K562 (cell line): Measurements from ENCODE around the gene GABPB1. TPM values are rescaled to one million over a fixed set of nuclear protein-coding genes. Genes with fewer than 3 reads are reported as not detected.

Experiments
- ATAC-seq: fragments of 200-7000 bp; cut with Tn5 transposase; 3 replicates; pipeline ENCODE4 v1.9.1; 2020; ENCODE audit warnings: moderate library complexity
- BruUV-seq: library from RNA; stranded (reverse); fragments of 400-500 nt; replicated peaks from 2 replicates; lab custom pipeline; 2021; lab: Mats Ljungman, UMichigan
- CTCF ChIA-PET: fragments of 300-600 bp; formaldehyde crosslinking; extraction: SDS; loops from one replicate; lab custom pipeline; 2021; ENCODE audit warnings: low intra/inter-chr PET ratio; lab: Yijun Ruan, JAX
- POLR2A ChIA-PET: fragments of 300-600, 350-650 bp; sonication (Branson Sonifier 250); formaldehyde crosslinking; extraction: SDS; loops from one replicate; lab custom pipeline; 2021; ENCODE audit warnings: antibody characterized with exemption, inconsistent platforms; lab: Yijun Ruan, JAX
- DNase-seq, 4 experiments: peaks; one replicate each; pipeline versions ENCODE4 v3.0.0 to v3.0.0-alpha.2; 2011 to 2018; ENCODE audit warnings: low spot score in 3 of 4, mixed read lengths in 3 of 4; ENCODE audit errors: extremely low read depth in 1 of 4
- FAIRE-seq: peaks from 2 replicates; lab custom pipeline; 2011; peaks lifted over from hg19 to GRCh38; lab: Jason Lieb, UNC
- H2AFZ ChIP-seq: 2 replicates; pipeline ENCODE4 v1.6.0; 2011; ENCODE audit warnings: low read depth, low read length, control low read depth, inconsistent platforms
- H3K27ac ChIP-seq: fragments of 200-600 bp; 3 replicates; pipeline ENCODE4 v1.8.0; 2011; ENCODE audit warnings: low read depth, mild to moderate bottlenecking, control low read depth, inconsistent platforms, low read length, moderate library complexity, mixed read lengths; ENCODE audit errors: extremely low read depth
- H3K27me3 ChIP-seq, 2 experiments: fragments of 300-600 bp in 1 of 2; 2 replicates in 1 of 2; 3 replicates in 1 of 2; pipeline versions ENCODE4 v1.6.0 to v1.8.0; 2011; ENCODE audit warnings: inconsistent platforms in 2 of 2, low read length in 2 of 2, mild to moderate bottlenecking in 1 of 2, mixed read lengths in 1 of 2, moderate library complexity in 1 of 2; ENCODE audit not compliant: control insufficient read depth in 2 of 2, insufficient read depth in 2 of 2
- H3K36me3 ChIP-seq: fragments of 300-600 bp; 3 replicates; pipeline ENCODE4 v1.8.0; 2011; ENCODE audit warnings: mild to moderate bottlenecking, low read length, inconsistent platforms; ENCODE audit not compliant: control insufficient read depth, insufficient read depth
- H3K4me1 ChIP-seq, 2 experiments: fragments of 200-600 bp in 1 of 2; replicated peaks in 1 of 2; 2 replicates in 1 of 2; 3 replicates in 1 of 2; pipeline versions ENCODE4 v1.5.1 to v1.8.0; 2011; ENCODE audit warnings: inconsistent platforms in 2 of 2, low read length in 2 of 2, mild to moderate bottlenecking in 1 of 2, mixed read lengths in 1 of 2, moderate library complexity in 1 of 2; ENCODE audit not compliant: control insufficient read depth in 2 of 2, insufficient read depth in 2 of 2
- H3K4me2 ChIP-seq: 2 replicates; pipeline ENCODE4 v1.6.1; 2011; ENCODE audit warnings: low read length, control low read depth, inconsistent platforms, mixed read lengths; ENCODE audit not compliant: insufficient read depth
- H3K4me3 ChIP-seq: fragments of 200-600 bp; sonication (generic), shearing (Covaris generic); 2 replicates; pipeline ENCODE4 v1.5.1; 2016; ENCODE audit warnings: control low read depth, inconsistent platforms
- H3K79me2 ChIP-seq: fragments of 200-600 bp; 3 replicates; pipeline ENCODE4 v1.8.0; 2011; ENCODE audit warnings: low read length, inconsistent platforms; ENCODE audit not compliant: control insufficient read depth, insufficient read depth
- H3K9ac ChIP-seq, 2 experiments: 2 replicates each; pipeline versions ENCODE4 v1.6.0 to v1.6.1; 2011; ENCODE audit warnings: low read depth in 2 of 2, low read length in 2 of 2, control low read depth in 1 of 2, inconsistent platforms in 1 of 2, mild to moderate bottlenecking in 1 of 2, mixed read lengths in 1 of 2; ENCODE audit not compliant: insufficient read depth in 1 of 2
- H3K9me1 ChIP-seq: one replicate; pipeline ENCODE4 v1.6.0; 2011; ENCODE audit warnings: inconsistent platforms, mild to moderate bottlenecking, low read length, moderate library complexity; ENCODE audit not compliant: control insufficient read depth, insufficient read depth
- H3K9me3 ChIP-seq: replicated peaks from 2 replicates; pipeline ENCODE4 v1.5.1; 2011; ENCODE audit warnings: low read depth, low read length, inconsistent platforms; ENCODE audit not compliant: control insufficient read depth, insufficient read depth
- H4K20me1 ChIP-seq: replicated peaks from 2 replicates; pipeline ENCODE4 v1.6.1; 2011; ENCODE audit warnings: low read length, inconsistent platforms, mixed read lengths; ENCODE audit not compliant: control insufficient read depth, insufficient read depth
- GMEB1 ChIP-seq: fragments of 250-450 bp; sonication (Bioruptor Pico); IDR thresholded peaks from 2 replicates; pipeline ENCODE4 v1.4.0; 2020; ENCODE audit warnings: mild to moderate bottlenecking
- MCM5 ChIP-seq: fragments of 450-650 bp; IDR thresholded peaks from 2 replicates; pipeline ENCODE4 v1.6.1; 2016; ENCODE audit warnings: low read depth
- RBFOX2 ChIP-seq: fragments of 200-400 bp; formaldehyde crosslinking; IDR thresholded peaks from 2 replicates; pipeline ENCODE4 v1.6.1; 2017; ENCODE audit warnings: low read depth, mild to moderate bottlenecking, low read length, moderate library complexity
- ZNF76 ChIP-seq: fragments of 250-450 bp; sonication (Bioruptor Pico); IDR thresholded peaks from 2 replicates; pipeline ENCODE4 v1.4.0; 2020; ENCODE audit warnings: mild to moderate bottlenecking, moderate library complexity, borderline replicate concordance
- WGBS: fragments of 100-300 bp; shearing (Covaris generic); methylation state at CpG from one replicate; pipeline ENCODE4 v1.1.6; 2016; ENCODE audit warnings: low coverage, mixed read lengths; ENCODE audit not compliant: insufficient coverage; ENCODE audit errors: missing lambda C conversion rate; 5-methylcytosine and 5-hydroxymethylcytosine counted together
- in situ Hi-C: fragments of 300-500 bp; cut with MboI; formaldehyde crosslinking; loops from 4 replicates; pipeline ENCODE4 v1.15.0; 2018; ENCODE audit warnings: inconsistent platforms, mixed read lengths
- intact Hi-C: fragments of 100-400 bp; cut with micrococcal nuclease; formaldehyde crosslinking; loops from 2 replicates; pipeline ENCODE4 v1.14.2; 2022
- polyA plus RNA-seq, 8 experiments: library from polyadenylated mRNA; depleted of rRNA in 4 of 8; stranded (reverse) in 5 of 8; unstranded in 3 of 8; fragments of >200 nt; fragmentation: Nextera tagmentation in 2 of 8; fragmentation: Illumina TruSeq in 1 of 8; extraction: Ambion mirVana in 2 of 8; extraction: Trizol in 1 of 8; gene quantifications; 2 replicates each; pipeline versions ENCODE4 v1.2.1 to v1.2.3, GENCODE V29; 2011 to 2014; ENCODE audit warnings: inconsistent platforms in 1 of 8, missing spikeins in 1 of 8
- total RNA-seq, 7 experiments: library from RNA; depleted of rRNA in 6 of 7; stranded (reverse); fragments of >200 nt in 6 of 7; fragmentation: Illumina TruSeq in 2 of 7; extraction: Trizol in 2 of 7; gene quantifications; 2 replicates each; pipeline versions ENCODE4 v1.2.1 to v1.2.3, GENCODE V29; 2011 to 2021; ENCODE audit warnings: low replicate concordance in 1 of 7
- TF ChIP-seq, protein P1 (sequence below), 2 experiments: fragments of 450-650 bp; IDR thresholded peaks; 2 replicates each; pipeline ENCODE4 v1.6.1; 2016; ENCODE audit warnings: mild to moderate bottlenecking in 2 of 2, borderline replicate concordance in 1 of 2, low read depth in 1 of 2, moderate library complexity in 1 of 2

GABPB1 gene
- total and polyA plus RNA-seq, 9 of the 15 experiments (the other 6 are each of a cell fraction or from before 2014, with no cell fraction given), result 11.8 to 42.3 (median 33.2) TPM

GRCh38 chr15:50365570-50365969 lies 10.6 kb upstream of the GABPB1 start:
- H3K4me3 ChIP-seq, result no peak overlapping the region
- FAIRE-seq, result no peak
- H3K27ac ChIP-seq, result no peak overlapping the region
- no peak for TF ChIP-seq RBFOX2
- TF ChIP-seq MCM5, result no peak
- TF ChIP-seq, all 486 proteins: peak for 0
- ChIA-PET CTCF (no interaction called here), POLR2A (interaction anchor here (0.7 to 1.5 kb wide), 2 partner anchors 9 to 173 kb away, joined by 4 to 5 read pairs; no protein-coding TSS in a partner anchor)
- peaks cover 13% of the 10 kb centered on the region; the same call in 1 of the 3 replicates for H3K36me3 ChIP-seq
- in situ Hi-C loops, result no loop called here
- ATAC-seq, result no peak
- no peaks in the 10 kb centered on the region for H3K79me2 ChIP-seq
- H3K9ac ChIP-seq, result no peak overlapping the region
- WGBS, result 88% methylated on average over 2 of the region's 2 CpGs
- no peaks in the 10 kb centered on the region for H3K27me3 ChIP-seq
- no peak overlapping the region for H2AFZ ChIP-seq
- intact Hi-C loops, result no loop called here
- no peaks in the 10 kb centered on the region for H3K4me1 ChIP-seq
- BruUV-seq, result no TSS peak
- H3K9me3 ChIP-seq, result no peaks in the 10 kb centered on the region
- H4K20me1 ChIP-seq, result no peaks in the 10 kb centered on the region
- H3K4me2 ChIP-seq, result no peak overlapping the region
- H3K9me1 ChIP-seq, result no peaks in the 10 kb centered on the region
- no peak for DNase-seq

- Histone ChIP-seq H2AFZ (no peak overlapping the region), H3K9me1 (no peaks in the 10 kb centered on the region), H3K9ac (no peak overlapping the region), H3K27ac (no peak overlapping the region), H3K36me3 (peaks cover 27% of the 10 kb centered on the region), H3K9me3 (no peaks in the 10 kb centered on the region), H4K20me1 (no peaks in the 10 kb centered on the region), H3K4me3 (no peak overlapping the region), H3K4me2 (no peak overlapping the region), H3K79me2 (peaks cover 11% of the 10 kb centered on the region; the same call in 2 of the 3 replicates), H3K27me3 (no peaks in the 10 kb centered on the region), H3K4me1 (no peaks in the 10 kb centered on the region)
- ATAC-seq, result no peak
- in situ Hi-C loops (no loop called here), intact Hi-C loops (no loop called here)
- no peak for DNase-seq
- WGBS, result 88% methylated on average over 2 of the region's 2 CpGs
- CTCF ChIA-PET, result no interaction called here
- BruUV-seq, result no TSS peak
- FAIRE-seq, result no peak
- POLR2A ChIA-PET, result interaction anchor here (0.6 to 1.3 kb wide), 5 partner anchors 8 to 498 kb away, joined by 3 to 6 read pairs (median 4); partner anchors contain the start of gene USP8
- TF ChIP-seq GMEB1 (CRISPR knock-in tag), result no peak
- TF ChIP-seq, protein P1, sequence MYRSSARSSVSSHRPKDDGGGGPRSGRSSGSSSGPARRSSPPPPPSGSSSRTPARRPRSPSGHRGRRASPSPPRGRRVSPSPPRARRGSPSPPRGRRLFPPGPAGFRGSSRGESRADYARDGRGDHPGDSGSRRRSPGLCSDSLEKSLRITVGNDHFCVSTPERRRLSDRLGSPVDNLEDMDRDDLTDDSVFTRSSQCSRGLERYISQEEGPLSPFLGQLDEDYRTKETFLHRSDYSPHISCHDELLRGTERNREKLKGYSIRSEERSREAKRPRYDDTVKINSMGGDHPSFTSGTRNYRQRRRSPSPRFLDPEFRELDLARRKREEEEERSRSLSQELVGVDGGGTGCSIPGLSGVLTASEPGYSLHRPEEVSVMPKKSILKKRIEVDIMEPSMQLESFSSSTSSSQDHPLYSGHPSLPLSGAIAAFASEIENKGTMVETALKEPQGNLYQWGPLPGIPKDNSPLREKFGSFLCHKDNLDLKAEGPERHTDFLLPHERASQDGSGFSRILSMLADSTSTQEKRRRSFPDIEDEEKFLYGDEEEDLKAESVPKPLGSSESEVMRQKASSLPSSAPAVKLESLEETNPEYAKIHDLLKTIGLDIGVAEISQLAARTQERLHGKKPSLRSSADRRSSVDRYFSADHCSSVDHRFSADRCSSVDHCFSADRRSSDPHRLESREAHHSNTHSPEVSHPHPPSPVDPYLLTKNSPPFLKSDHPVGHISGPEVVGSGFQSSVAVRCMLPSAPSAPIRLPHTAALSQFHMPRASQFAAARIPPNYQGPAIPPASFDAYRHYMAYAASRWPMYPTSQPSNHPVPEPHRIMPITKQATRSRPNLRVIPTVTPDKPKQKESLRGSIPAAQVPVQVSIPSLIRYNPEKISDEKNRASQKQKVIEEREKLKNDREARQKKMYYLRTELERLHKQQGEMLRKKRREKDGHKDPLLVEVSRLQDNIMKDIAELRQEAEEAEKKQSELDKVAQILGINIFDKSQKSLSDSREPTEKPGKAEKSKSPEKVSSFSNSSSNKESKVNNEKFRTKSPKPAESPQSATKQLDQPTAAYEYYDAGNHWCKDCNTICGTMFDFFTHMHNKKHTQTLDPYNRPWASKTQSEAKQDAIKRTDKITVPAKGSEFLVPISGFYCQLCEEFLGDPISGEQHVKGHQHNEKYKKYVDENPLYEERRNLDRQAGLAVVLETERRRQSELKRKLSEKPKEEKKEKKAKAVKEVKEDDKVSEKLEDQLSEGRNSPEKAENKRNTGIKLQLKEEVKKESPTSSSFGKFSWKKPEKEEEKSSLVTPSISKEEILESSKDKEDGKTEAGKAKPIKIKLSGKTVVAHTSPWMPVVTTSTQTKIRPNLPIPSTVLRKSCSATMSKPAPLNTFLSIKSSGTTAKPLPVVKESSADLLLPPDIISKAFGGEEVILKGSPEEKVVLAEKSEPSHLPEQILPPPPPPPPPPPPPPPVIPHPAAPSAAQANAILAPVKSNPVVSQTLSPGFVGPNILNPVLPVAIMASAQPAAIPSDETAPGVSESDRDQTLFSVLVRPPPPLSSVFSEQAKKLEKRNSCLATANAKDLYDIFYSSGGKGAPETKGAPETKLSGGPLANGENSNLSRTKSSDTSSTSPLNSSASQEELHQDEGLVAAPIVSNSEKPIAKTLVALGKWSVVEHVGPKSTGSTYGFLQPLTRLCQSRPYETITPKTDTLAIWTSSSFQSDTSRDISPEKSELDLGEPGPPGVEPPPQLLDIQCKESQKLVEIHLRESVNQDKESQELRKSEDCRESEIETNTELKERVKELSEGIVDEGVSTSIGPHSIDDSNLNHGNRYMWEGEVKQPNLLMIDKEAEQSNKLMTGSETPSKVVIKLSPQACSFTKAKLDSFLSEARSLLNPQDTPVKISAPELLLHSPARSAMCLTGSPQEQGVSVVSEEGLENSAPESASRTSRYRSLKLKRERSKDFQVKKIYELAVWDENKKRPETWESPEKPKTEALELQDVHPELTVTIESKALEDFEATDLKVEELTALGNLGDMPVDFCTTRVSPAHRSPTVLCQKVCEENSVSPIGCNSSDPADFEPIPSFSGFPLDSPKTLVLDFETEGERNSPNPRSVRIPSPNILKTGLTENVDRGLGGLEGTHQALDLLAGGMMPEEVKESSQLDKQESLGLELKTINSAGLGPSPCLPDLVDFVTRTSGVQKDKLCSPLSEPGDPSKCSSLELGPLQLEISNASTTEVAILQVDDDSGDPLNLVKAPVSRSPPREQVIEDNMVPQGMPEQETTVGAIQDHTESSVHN (IDR thresholded peaks at IDR 0.05; ENCODE audit: borderline replicate concordance in 1 of 2, low read depth in 1 of 2), result no peak
- TF ChIP-seq ZNF76 (CRISPR knock-in tag), result no peak
Observed at GRCh38 chr15:50363612-50364011, 8.6 kb upstream of the GABPB1 start.
